Spinal cord (tissue), 10 donors: ENCODE measurements around the gene SMPDL3B. TPM values are rescaled to one million over a fixed set of nuclear protein-coding genes. Genes with fewer than 3 reads are reported as not detected.

Experiments used
- DNase-seq, 6 donors: peaks; one replicate each; pipeline versions ENCODE4 v3.0.0 to v3.0.0-alpha.2; 2013 to 2015; ENCODE audit warnings: low spot score in 6 of 6, low read depth in 4 of 6
- H3K27ac ChIP-seq: one replicate; pipeline ENCODE4 v1.5.1; 2013; ENCODE audit warnings: low read depth, low read length, control low read depth
- H3K27me3 ChIP-seq: one replicate; pipeline ENCODE4 v1.6.1; 2013; ENCODE audit warnings: low read length; ENCODE audit not compliant: control insufficient read depth, insufficient read depth
- H3K36me3 ChIP-seq: one replicate; pipeline ENCODE4 v1.6.1; 2013; ENCODE audit warnings: low read length; ENCODE audit not compliant: control insufficient read depth, insufficient read depth
- H3K4me1 ChIP-seq: one replicate; pipeline ENCODE4 v1.6.1; 2013; ENCODE audit warnings: low read length; ENCODE audit not compliant: control insufficient read depth, insufficient read depth
- H3K4me3 ChIP-seq: one replicate; pipeline ENCODE4 v1.5.1; 2013; ENCODE audit warnings: low read depth, low read length, control low read depth
- H3K9me3 ChIP-seq: one replicate; pipeline ENCODE4 v1.6.1; 2013; ENCODE audit warnings: low read length; ENCODE audit not compliant: control insufficient read depth, insufficient read depth
- WGBS: methylation state at CpG from one replicate; pipeline ENCODE4 v1.1.5; 2013; ENCODE audit warnings: missing lambda C conversion rate; ENCODE audit not compliant: insufficient coverage; 5-methylcytosine and 5-hydroxymethylcytosine counted together
- long read RNA-seq, 4 donors: transcript quantifications; one replicate each; lab custom pipeline, GENCODE V29; 2026
- polyA plus RNA-seq, 2 donors: library from polyadenylated mRNA; unstranded; fragments of 120-200 nt; gene quantifications; one replicate each; pipeline ENCODE4 v1.2.1, GENCODE V29; 2013; ENCODE audit not compliant: insufficient read length in 2 of 2
- total RNA-seq, 2 donors: library from RNA; depleted of rRNA in 1 of 2; stranded (reverse); fragments of 120-200 nt in 1 of 2; fragments of >200 nt in 1 of 2; gene quantifications; one replicate each; pipeline versions ENCODE4 v1.2.3 to v1.2.4, GENCODE V29; 2013 to 2014
- donor health status: healthy.

Gene SMPDL3B, protein sequence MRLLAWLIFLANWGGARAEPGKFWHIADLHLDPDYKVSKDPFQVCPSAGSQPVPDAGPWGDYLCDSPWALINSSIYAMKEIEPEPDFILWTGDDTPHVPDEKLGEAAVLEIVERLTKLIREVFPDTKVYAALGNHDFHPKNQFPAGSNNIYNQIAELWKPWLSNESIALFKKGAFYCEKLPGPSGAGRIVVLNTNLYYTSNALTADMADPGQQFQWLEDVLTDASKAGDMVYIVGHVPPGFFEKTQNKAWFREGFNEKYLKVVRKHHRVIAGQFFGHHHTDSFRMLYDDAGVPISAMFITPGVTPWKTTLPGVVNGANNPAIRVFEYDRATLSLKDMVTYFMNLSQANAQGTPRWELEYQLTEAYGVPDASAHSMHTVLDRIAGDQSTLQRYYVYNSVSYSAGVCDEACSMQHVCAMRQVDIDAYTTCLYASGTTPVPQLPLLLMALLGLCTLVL
- total RNA-seq, result 1 to 10 TPM in 1 of 2 donors, under 1 TPM in 1; 0.89 to 2.5 TPM
- 1 to 10 TPM; 1.0 to 1.4 TPM for polyA plus RNA-seq
- long read RNA-seq, donor 1, result 0 reads
- long read RNA-seq, donor 2, result 0 reads
- long read RNA-seq, donor 3, result 0 reads
- long read RNA-seq, donor 4, partial matches to known transcripts, result 0 of 4 reads
- long read RNA-seq, donor 4, other reads (novel, unspliced or antisense), result 0 of 4 reads

GRCh38 chr1:27934818-27935549 is at the start of gene SMPDL3B:
Gene SMPDL3B, plus strand, starts transcription at chr1:27935000. Its CDS starts 184 bp downstream, at chr1:27935184.
- Histone ChIP-seq H3K36me3 (no peaks in the 10 kb centered on the region), H3K9me3 (no peaks in the 10 kb centered on the region), H3K27ac (no peak within 1 kb of the TSS), H3K27me3 (peaks cover 10% of the 10 kb centered on the region), H3K4me3 (no peak within 1 kb of the TSS), H3K4me1 (peaks cover 8% of the 10 kb centered on the region)
- 10% methylated on average over 15 of the region's 16 CpGs for WGBS
- peak in 1 of 6 donors; percentile 2 for DNase-seq

DNA sequence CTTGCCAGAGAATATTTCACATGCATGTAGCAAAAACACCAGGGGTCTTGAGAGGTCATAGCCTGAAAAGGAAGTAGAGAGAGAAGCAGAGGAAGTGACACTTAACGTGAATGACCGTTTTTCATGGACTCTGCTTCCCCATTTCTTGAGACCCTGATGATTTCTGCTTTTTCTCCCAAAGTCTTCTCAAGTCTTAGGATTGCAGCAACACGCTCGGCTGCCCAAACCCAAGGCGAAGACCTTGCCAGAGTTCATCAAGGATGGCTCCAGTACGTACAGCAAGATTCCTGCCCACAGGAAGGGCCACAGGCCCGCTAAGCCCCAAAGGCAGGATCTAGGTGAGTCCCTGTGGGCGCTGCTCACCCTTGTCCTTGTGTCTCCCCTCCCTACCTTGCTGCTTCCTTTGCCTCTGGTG is 49.7 kb upstream of the SMPDL3B start:
- peaks cover 32% of the 10 kb centered on the region for H3K36me3 ChIP-seq
- DNase-seq, result no peak
- H3K4me3 ChIP-seq, result no peak overlapping the region
- H3K27ac ChIP-seq, result no peak overlapping the region
- no peaks in the 10 kb centered on the region for H3K27me3 ChIP-seq
- 85% methylated on average over 8 of the region's 8 CpGs for WGBS
- H3K9me3 ChIP-seq, result no peaks in the 10 kb centered on the region
- H3K4me1 ChIP-seq, result no peaks in the 10 kb centered on the region

GRCh38 chr1:27885621-27886352 is 49.0 kb upstream of the SMPDL3B start:
- no peak for DNase-seq
- H3K9me3 ChIP-seq, result no peaks in the 10 kb centered on the region
- H3K27ac ChIP-seq, result no peak overlapping the region
- H3K36me3 ChIP-seq, result peaks cover 35% of the 10 kb centered on the region
- WGBS, result 94% methylated on average over 10 of the region's 15 CpGs
- no peaks in the 10 kb centered on the region for H3K4me1 ChIP-seq
- no peaks in the 10 kb centered on the region for H3K27me3 ChIP-seq
- H3K4me3 ChIP-seq, result no peak overlapping the region

GRCh38 chr1:27886353-27886679 is 48.5 kb upstream of the SMPDL3B start:
- H3K9me3 ChIP-seq, result no peaks in the 10 kb centered on the region
- no peaks in the 10 kb centered on the region for H3K27me3 ChIP-seq
- H3K4me3 ChIP-seq, result no peak overlapping the region
- H3K27ac ChIP-seq, result no peak overlapping the region
- H3K36me3 ChIP-seq, result peaks cover 38% of the 10 kb centered on the region
- no peaks in the 10 kb centered on the region for H3K4me1 ChIP-seq
- no CpG with 5 or more reads among the region's 2 CpGs for WGBS
- no peak for DNase-seq

- Histone ChIP-seq H3K4me3 (no peak overlapping the region), H3K27ac (no peak overlapping the region), H3K9me3 (no peaks in the 10 kb centered on the region), H3K36me3 (peaks cover 36% of the 10 kb centered on the region), H3K27me3 (no peaks in the 10 kb centered on the region), H3K4me1 (no peaks in the 10 kb centered on the region)
- no peak for DNase-seq
- WGBS, result 100% methylated on average over 1 of the region's 3 CpGs
Measured at GRCh38 chr1:27886744-27887143, 48.1 kb upstream of the SMPDL3B start.

DNA sequence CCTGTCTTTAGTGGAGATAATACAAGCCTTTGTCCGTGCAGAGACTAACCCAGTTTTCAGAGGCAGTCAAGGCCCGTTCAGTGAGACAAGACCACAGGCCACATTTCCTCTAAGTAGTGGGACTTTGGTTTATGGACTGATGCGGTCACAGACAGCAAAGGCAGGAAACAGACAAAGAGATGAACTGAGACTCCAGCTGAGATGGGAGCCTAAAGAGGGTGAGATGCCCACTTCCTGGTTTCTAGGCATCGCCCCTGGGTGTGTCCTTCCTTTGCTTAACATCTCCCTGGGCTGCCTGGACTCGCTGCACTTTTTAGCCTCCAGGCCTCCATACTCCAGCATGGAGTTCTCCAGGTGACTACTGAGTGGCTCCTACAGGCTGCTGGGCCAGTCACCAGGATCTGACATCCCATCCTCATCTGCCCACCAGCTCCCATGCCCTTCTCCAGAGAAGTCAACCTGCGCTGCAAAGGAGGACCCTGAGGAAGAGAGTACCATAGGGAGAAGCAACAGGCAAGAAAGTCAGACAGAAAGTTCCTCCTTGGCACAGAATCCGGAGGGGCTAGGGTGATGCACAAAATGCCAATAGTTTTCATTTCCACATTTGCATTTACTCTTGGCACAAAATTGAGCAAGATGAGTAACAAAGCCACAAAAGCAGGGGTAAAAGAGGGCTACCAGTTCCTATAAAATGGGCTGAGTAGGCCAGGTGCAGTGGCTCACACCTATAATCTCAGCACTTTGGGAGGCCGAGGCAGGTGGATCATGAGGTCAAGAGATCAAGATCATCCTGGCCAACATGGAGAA is 47.4 kb upstream of the SMPDL3B start:
- no peaks in the 10 kb centered on the region for H3K9me3 ChIP-seq
- peaks cover 29% of the 10 kb centered on the region for H3K36me3 ChIP-seq
- WGBS, result 78% methylated on average over 6 of the region's 8 CpGs
- no peak overlapping the region for H3K4me3 ChIP-seq
- no peaks in the 10 kb centered on the region for H3K27me3 ChIP-seq
- H3K4me1 ChIP-seq, result no peaks in the 10 kb centered on the region
- no peak for DNase-seq
- no peak overlapping the region for H3K27ac ChIP-seq

GRCh38 chr1:27889506-27889905 is 45.3 kb upstream of the SMPDL3B start:
- H3K27me3 ChIP-seq, result no peaks in the 10 kb centered on the region
- no peak overlapping the region for H3K4me3 ChIP-seq
- WGBS, result 88% methylated on average over 3 of the region's 3 CpGs
- H3K9me3 ChIP-seq, result no peaks in the 10 kb centered on the region
- DNase-seq, result no peak
- H3K36me3 ChIP-seq, result peaks cover 33% of the 10 kb centered on the region
- no peaks in the 10 kb centered on the region for H3K4me1 ChIP-seq
- H3K27ac ChIP-seq, result no peak overlapping the region

GRCh38 chr1:27891196-27891889 is 43.5 kb upstream of the SMPDL3B start:
- H3K27me3 ChIP-seq, result no peaks in the 10 kb centered on the region
- no peaks in the 10 kb centered on the region for H3K9me3 ChIP-seq
- no peak for DNase-seq
- H3K4me1 ChIP-seq, result no peaks in the 10 kb centered on the region
- WGBS, result 92% methylated on average over 4 of the region's 7 CpGs
- peaks cover 47% of the 10 kb centered on the region for H3K36me3 ChIP-seq
- no peak overlapping the region for H3K4me3 ChIP-seq
- H3K27ac ChIP-seq, result no peak overlapping the region
